H1 (cell line): ENCODE results near the gene SLC7A9. TPM values are rescaled to one million over a fixed set of nuclear protein-coding genes. Genes with fewer than 3 reads are reported as not detected.

Source experiments
- CTCF ChIA-PET: fragments of 300-600 bp; sonication (Branson Sonifier 250); formaldehyde crosslinking; loops from one replicate; lab custom pipeline; 2021; ENCODE audit not compliant: partially characterized antibody; lab: Charles Lee
- POLR2A ChIA-PET: fragments of 300-600 bp; sonication (Branson Sonifier 250); formaldehyde crosslinking; loops from one replicate; lab custom pipeline; 2021; ENCODE audit warnings: inconsistent platforms; ENCODE audit not compliant: partially characterized antibody; lab: Charles Lee
- DNase-seq, 2 experiments: peaks; one replicate each; pipeline versions ENCODE4 v3.0.0 to v3.0.0-alpha.2; 2010 to 2022; ENCODE audit warnings: low spot score in 2 of 2, low read depth in 1 of 2, mixed read lengths in 1 of 2
- FAIRE-seq: peaks from 2 replicates; lab custom pipeline; 2011; peaks lifted over from hg19 to GRCh38; lab: Jason Lieb, UNC
- H2AFZ ChIP-seq: 2 replicates; pipeline ENCODE4 v1.8.1; 2012; ENCODE audit warnings: low read length, inconsistent platforms
- H2AK5ac ChIP-seq: 2 replicates; pipeline ENCODE4 v1.6.1; 2013; ENCODE audit warnings: low read depth, low read length
- H2BK120ac ChIP-seq: replicated peaks from 2 replicates; pipeline ENCODE3; 2013; ENCODE audit warnings: low read depth, low read length, inconsistent platforms
- H2BK12ac ChIP-seq: 2 replicates; pipeline ENCODE4 v1.6.1; 2013; ENCODE audit warnings: low read depth, low read length
- H2BK15ac ChIP-seq: 2 replicates; pipeline ENCODE4 v1.6.1; 2013; ENCODE audit warnings: low read length
- H2BK20ac ChIP-seq: 2 replicates; pipeline ENCODE4 v1.6.1; 2013; ENCODE audit warnings: low read length
- H2BK5ac ChIP-seq: 2 replicates; pipeline ENCODE4 v1.6.1; 2013; ENCODE audit warnings: low read depth, low read length
- H3K14ac ChIP-seq: 2 replicates; pipeline ENCODE4 v1.6.1; 2013; ENCODE audit warnings: inconsistent platforms; ENCODE audit not compliant: insufficient read length
- H3K18ac ChIP-seq: 2 replicates; pipeline ENCODE4 v1.6.1; 2013; ENCODE audit warnings: low read length; ENCODE audit errors: extremely low read depth
- H3K23ac ChIP-seq: 2 replicates; pipeline ENCODE4 v1.6.1; 2013; ENCODE audit warnings: inconsistent platforms; ENCODE audit not compliant: insufficient read length
- H3K23me2 ChIP-seq: 2 replicates; pipeline ENCODE4 v1.6.1; 2013; ENCODE audit warnings: low read depth, low read length
- H3K27ac ChIP-seq: 2 replicates; pipeline ENCODE4 v1.6.1; 2011; ENCODE audit warnings: low read depth, low read length, inconsistent platforms
- H3K27me3 ChIP-seq, 4 experiments: replicated peaks in 1 of 4; 1 replicate in 1 of 4; 2 replicates in 3 of 4; pipeline versions ENCODE4 v1.6.1 to v1.8.1; 2011 to 2013; ENCODE audit warnings: low read length in 3 of 4, mild to moderate bottlenecking in 3 of 4, inconsistent platforms in 2 of 4, mixed read lengths in 2 of 4, moderate library complexity in 1 of 4; ENCODE audit not compliant: control insufficient read depth in 3 of 4, insufficient read depth in 3 of 4; ENCODE audit errors: extremely low read depth in 1 of 4
- H3K36me3 ChIP-seq, 4 experiments: 2 replicates each; pipeline versions ENCODE4 v1.6.1 to v1.8.1; 2011 to 2013; ENCODE audit warnings: mild to moderate bottlenecking in 4 of 4, low read length in 3 of 4, moderate library complexity in 2 of 4, control low read depth in 1 of 4, inconsistent platforms in 1 of 4; ENCODE audit not compliant: insufficient read depth in 4 of 4, control insufficient read depth in 2 of 4
- H3K4ac ChIP-seq: replicated peaks from 2 replicates; pipeline ENCODE3; 2013; ENCODE audit warnings: low read length, low read depth, mixed read lengths, inconsistent platforms; ENCODE audit not compliant: insufficient read length
- H3K4me1 ChIP-seq, 4 experiments: replicated peaks in 1 of 4; 1 replicate in 1 of 4; 2 replicates in 3 of 4; pipeline versions ENCODE4 v1.6.1 to v1.8.1; 2011 to 2013; ENCODE audit warnings: low read length in 3 of 4, inconsistent platforms in 2 of 4, mixed read lengths in 1 of 4; ENCODE audit not compliant: insufficient read depth in 4 of 4, control insufficient read depth in 3 of 4
- H3K4me2 ChIP-seq, 2 experiments: 2 replicates each; pipeline versions ENCODE4 v1.6.1 to v1.8.1; 2011 to 2013; ENCODE audit warnings: low read depth in 2 of 2, low read length in 2 of 2, control low read depth in 1 of 2, inconsistent platforms in 1 of 2, mild to moderate bottlenecking in 1 of 2; ENCODE audit not compliant: insufficient read depth in 1 of 2
- H3K4me3 ChIP-seq, 4 experiments: fragments of 200-600, 300-600 bp in 1 of 4; sonication (generic), shearing (Covaris generic), sonication (Bioruptor Twin) in 1 of 4; 2 replicates each; pipeline versions ENCODE4 v1.5.1 to v1.8.1; 2011 to 2016; ENCODE audit warnings: low read length in 4 of 4, low read depth in 3 of 4, control low read depth in 2 of 4, inconsistent platforms in 2 of 4, mild to moderate bottlenecking in 2 of 4, mixed read lengths in 1 of 4, moderate library complexity in 1 of 4; ENCODE audit not compliant: insufficient read depth in 2 of 4; ENCODE audit errors: extremely low read depth in 1 of 4
- H3K56ac ChIP-seq: replicated peaks from 2 replicates; pipeline ENCODE3; 2013; ENCODE audit warnings: low read depth, mild to moderate bottlenecking, mixed read lengths, low read length, inconsistent platforms; ENCODE audit not compliant: insufficient read length
- H3K79me1 ChIP-seq: 2 replicates; pipeline ENCODE4 v1.6.1; 2013; ENCODE audit warnings: low read depth, low read length, control low read depth
- H3K79me2 ChIP-seq, 2 experiments: 2 replicates each; pipeline versions ENCODE4 v1.6.1 to v1.8.1; 2012 to 2013; ENCODE audit warnings: low read length in 2 of 2, mild to moderate bottlenecking in 2 of 2, inconsistent platforms in 1 of 2; ENCODE audit not compliant: insufficient read depth in 2 of 2, control insufficient read depth in 1 of 2
- H3K9ac ChIP-seq, 4 experiments: replicated peaks in 1 of 4; 1 replicate in 1 of 4; 2 replicates in 3 of 4; pipeline versions ENCODE4 v1.6.1 to v1.8.1; 2011 to 2013; ENCODE audit warnings: low read depth in 3 of 4, low read length in 3 of 4, control low read depth in 2 of 4, mild to moderate bottlenecking in 2 of 4, moderate library complexity in 2 of 4, inconsistent platforms in 1 of 4; ENCODE audit errors: extremely low read depth in 1 of 4
- H3K9me3 ChIP-seq, 2 experiments: 2 replicates each; pipeline versions ENCODE4 v1.6.1 to v1.8.1; 2012 to 2013; ENCODE audit warnings: mild to moderate bottlenecking in 2 of 2, moderate library complexity in 2 of 2, control low read depth in 1 of 2, inconsistent platforms in 1 of 2, low read depth in 1 of 2, low read length in 1 of 2, mixed read lengths in 1 of 2; ENCODE audit not compliant: insufficient read depth in 2 of 2
- H4K20me1 ChIP-seq, 2 experiments: replicated peaks in 1 of 2; 2 replicates each; pipeline versions ENCODE3 to v1.8.1; 2011 to 2013; ENCODE audit warnings: inconsistent platforms in 2 of 2, low read length in 2 of 2, mild to moderate bottlenecking in 1 of 2; ENCODE audit not compliant: insufficient read depth in 2 of 2, control insufficient read depth in 1 of 2
- H4K5ac ChIP-seq: 2 replicates; pipeline ENCODE4 v1.6.1; 2013; ENCODE audit warnings: low read length, low read depth, mixed read lengths, inconsistent platforms; ENCODE audit not compliant: insufficient read length
- H4K8ac ChIP-seq: 2 replicates; pipeline ENCODE4 v1.8.0; 2013; ENCODE audit warnings: mild to moderate bottlenecking, moderate library complexity, low read length, inconsistent platforms; ENCODE audit not compliant: insufficient read depth; ENCODE audit errors: extremely low read depth
- H4K91ac ChIP-seq: replicated peaks from 2 replicates; pipeline ENCODE3; 2013; ENCODE audit warnings: low read length, mixed read lengths, inconsistent platforms; ENCODE audit not compliant: insufficient read length
- BRCA1 ChIP-seq: IDR thresholded peaks from 2 replicates; pipeline ENCODE4 v1.6.1; 2012; ENCODE audit warnings: low read depth, low read length, improper control_type of control experiment
- polyA plus RNA-seq, 7 experiments: library from polyadenylated mRNA; depleted of rRNA in 3 of 7; stranded (reverse) in 5 of 7; unstranded in 2 of 7; fragments of >200 nt in 5 of 7; fragments of 200-250 nt in 2 of 7; gene quantifications; 1 replicate in 5 of 7; 2 replicates in 1 of 7; 4 replicates in 1 of 7; pipeline versions ENCODE4 v1.2.1 to v1.2.3, GENCODE V29; 2011 to 2013; ENCODE audit warnings: missing spikeins in 2 of 7, mixed read lengths in 2 of 7
- total RNA-seq: library from RNA; stranded (reverse); fragmentation: NEBNext Ultra II Directional; extraction: Animal tissue kit (Norgen Biotek cat#: 25700); gene quantifications from 2 replicates; pipeline ENCODE4 v1.2.1, GENCODE V29; 2021

The SLC7A9 gene
- total and polyA plus RNA-seq, 2 of the 8 experiments (the other 6 are each of a cell fraction or from before 2014, with no cell fraction given) = 0.15 TPM; not detected in 1

DNA sequence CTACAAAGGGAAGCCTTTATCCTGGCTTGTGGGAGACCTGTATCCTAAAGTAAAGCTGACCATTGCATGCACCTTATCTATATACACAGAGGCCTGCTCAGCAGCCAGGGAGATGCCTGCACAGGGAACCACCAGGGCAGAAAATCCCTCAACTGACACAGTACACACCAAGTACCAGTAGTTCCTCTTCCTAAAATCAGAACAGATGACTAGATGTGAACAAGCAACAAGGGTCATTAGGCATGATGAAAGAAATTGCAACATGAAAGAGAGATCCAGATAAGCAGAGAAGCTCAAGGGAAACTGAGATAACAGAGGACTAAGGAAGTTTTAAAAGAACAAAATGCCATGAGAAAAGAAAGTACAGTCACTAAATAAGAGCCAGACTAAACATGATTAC, 39.7 kb upstream of the SLC7A9 start:
- Histone ChIP-seq H4K5ac (no peak overlapping the region), H3K4me3 (no peak overlapping the region), H2BK5ac (no peak overlapping the region), H3K9ac (no peak overlapping the region), H3K23ac (no peak overlapping the region), H4K91ac (no peak overlapping the region), H4K8ac (no peak overlapping the region), H3K79me1 (no peaks in the 10 kb centered on the region), H2AK5ac (no peak overlapping the region), H2BK120ac (no peak overlapping the region), H2AFZ (no peak overlapping the region), H3K36me3 (peaks cover 0 to 6% (median 0%) of the 10 kb centered on the region in 4 experiments; a peak in 1 of 8 replicates), H3K56ac (no peak overlapping the region), H3K4me2 (no peak overlapping the region), H2BK15ac (no peak overlapping the region), H3K14ac (no peak overlapping the region), H2BK20ac (no peak overlapping the region), H3K9me3 (0 out of 4 replicates have a peak, but pooled peaks cover 0 to 3% of the 10 kb centered on the region in 2 experiments), H3K27ac (no peak overlapping the region), H3K23me2 (no peaks in the 10 kb centered on the region), H3K79me2 (no peaks in the 10 kb centered on the region), H2BK12ac (no peak overlapping the region), H3K18ac (no peak overlapping the region), H3K4me1 (no peaks in the 10 kb centered on the region), H3K4ac (no peak overlapping the region), H3K27me3 (no peaks in the 10 kb centered on the region), H4K20me1 (no peaks in the 10 kb centered on the region)
- POLR2A ChIA-PET = no interaction called here
- DNase-seq = no peak
- FAIRE-seq = no peak
- no peak for TF ChIP-seq BRCA1
- CTCF ChIA-PET = no interaction called here
